Sciatic nerve (tissue), 2 donors: Measurements from ENCODE around the gene BACH2. TPM values are rescaled to one million over a fixed set of nuclear protein-coding genes. Genes with fewer than 3 reads are reported as not detected.

ENCODE experiments used
- ATAC-seq: fragments of 200-7000 bp; cut with Tn5 transposase; one replicate; pipeline ENCODE4 v1.9.1; 2020; ENCODE audit warnings: mild to moderate bottlenecking, moderate library complexity
- DNase-seq: peaks from one replicate; pipeline ENCODE4 v3.0.0-alpha.2; 2020; ENCODE audit warnings: low spot score
- intact Hi-C: fragments of 100-400 bp; cut with DNase I; formaldehyde crosslinking; loops from one replicate; pipeline ENCODE4 v1.14.2; 2022
- total RNA-seq: library from RNA; stranded (reverse); fragmentation: NEBNext Ultra II Directional; extraction: Animal tissue kit (Norgen Biotek cat#: 25700); gene quantifications from one replicate; pipeline ENCODE4 v1.2.1, GENCODE V29; 2021
- donor health status: DM: no; HTN: no; CAD: no.
- donor health status: DM: no; HTN: no; CAD: no.

BACH2 gene
- total RNA-seq, 1 donor from 2014 or later = 25.3 TPM

DNA sequence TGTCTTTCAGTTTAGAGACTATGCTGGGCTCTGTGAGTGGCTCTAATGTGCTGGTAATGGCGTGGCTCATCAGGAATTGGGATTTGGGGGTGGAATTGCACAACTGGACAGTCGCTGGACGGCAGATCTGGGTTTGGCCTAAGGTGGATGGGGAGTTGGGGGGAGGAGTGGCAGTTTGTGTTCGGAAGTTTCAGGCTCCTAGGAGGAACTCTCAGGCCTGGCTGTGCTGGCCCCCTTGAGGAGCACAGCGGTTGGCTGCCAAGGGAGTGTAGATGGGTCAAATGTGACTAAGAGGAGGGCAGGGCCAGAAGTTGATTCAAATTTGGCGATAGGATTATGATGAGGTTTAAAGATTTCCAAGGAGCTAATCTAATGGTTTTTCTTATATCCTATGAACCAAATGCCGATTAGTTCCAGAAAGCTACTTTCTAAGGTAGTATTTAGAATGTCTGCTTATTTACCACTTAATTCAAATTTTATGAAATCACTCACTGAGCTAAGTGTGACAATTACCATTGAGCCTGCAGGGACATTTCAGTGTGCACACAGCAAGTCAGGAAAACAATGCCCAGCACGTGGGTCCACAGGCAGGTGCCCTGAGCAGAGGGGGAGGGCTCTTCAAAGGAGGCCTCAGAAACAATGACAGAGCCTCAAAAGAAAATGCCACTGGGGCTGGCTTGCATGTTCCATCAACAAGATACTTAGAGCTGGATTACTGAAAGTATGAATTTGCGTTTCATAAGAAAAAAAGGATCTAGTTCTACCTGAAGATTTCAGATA lies 291.4 kb downstream of the BACH2 start:
- ATAC-seq = peak; percentile 84
- intact Hi-C loops = no loop called here
- DNase-seq = no peak

DNA sequence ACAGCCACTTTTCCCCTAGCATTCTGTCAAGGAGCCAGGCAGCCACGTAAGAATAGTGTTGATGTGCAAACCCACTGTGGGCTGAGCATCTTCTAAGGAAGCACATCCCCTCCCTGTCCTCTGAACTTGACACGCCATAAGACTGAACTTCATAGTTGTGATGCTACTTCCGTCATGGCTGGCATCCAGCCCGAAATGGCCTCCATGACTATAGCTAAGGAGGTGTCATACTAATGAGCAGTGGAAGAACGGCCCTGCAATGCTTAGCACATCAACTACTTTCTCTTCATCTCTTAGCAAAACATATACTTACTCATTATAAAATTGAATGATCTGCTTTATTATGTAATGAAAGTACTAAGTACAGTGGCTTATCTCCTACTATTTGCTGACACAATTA lies 292.1 kb downstream of the BACH2 start:
- ATAC-seq (no peak), DNase-seq (no peak)
- intact Hi-C loops = no loop called here

DNA sequence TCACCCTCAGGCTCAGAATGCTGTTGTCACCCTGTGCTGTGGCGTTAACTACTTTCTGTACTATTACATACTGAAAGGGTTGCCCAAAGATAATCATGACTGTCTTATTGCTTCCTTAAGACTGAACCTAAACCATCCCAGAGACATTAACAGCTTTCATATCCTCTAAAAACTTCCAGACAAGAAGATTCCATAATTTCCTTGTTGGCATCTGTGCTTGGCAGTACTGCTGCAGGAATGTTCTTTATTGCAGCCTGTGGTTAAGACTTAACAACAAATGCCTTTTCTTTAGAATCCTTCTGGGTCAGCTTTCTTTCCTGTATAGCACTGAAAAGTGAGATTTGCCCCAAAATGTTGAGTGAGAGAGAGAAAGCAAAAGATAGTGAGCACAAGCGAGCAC lies 292.7 kb downstream of the BACH2 start:
- DNase-seq (no peak), ATAC-seq (no peak)
- intact Hi-C loops = no loop called here

DNA sequence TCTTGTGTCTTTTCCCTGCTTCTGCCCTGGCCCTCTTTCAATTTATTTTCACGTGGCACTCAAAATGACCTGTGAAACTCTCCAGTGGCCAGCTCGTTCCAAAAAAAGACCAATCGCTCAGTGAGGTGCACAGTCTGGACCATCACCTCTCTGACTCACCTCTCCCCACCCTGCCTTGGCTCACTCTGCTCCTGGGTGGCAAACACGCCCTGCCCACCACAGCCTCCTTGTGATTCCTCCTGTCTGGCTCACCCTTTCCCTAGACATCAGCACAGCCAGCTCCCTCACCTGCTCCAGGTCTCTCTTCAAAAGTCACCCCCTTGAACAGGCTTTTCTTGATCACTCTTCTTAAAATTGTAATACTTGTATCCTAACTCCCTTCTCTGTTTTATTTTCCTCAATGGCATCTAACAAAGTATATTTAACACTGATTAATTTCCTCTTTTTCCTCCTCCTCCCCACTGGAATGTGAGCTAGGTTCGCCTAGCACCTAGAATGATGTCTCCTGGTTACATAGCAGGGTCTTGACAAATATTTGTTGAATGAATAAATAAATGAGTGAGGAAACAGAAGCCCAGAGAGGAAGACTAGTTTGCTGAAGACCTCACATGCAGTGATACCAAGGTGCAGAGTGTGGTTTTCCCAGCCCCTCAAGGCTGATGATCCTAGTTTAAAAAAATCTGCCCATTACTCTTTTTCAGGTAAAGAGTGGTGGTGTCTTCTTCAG lies 293.4 kb downstream of the BACH2 start:
- intact Hi-C loops = no loop called here
- no peak for ATAC-seq
- no peak for DNase-seq

DNA sequence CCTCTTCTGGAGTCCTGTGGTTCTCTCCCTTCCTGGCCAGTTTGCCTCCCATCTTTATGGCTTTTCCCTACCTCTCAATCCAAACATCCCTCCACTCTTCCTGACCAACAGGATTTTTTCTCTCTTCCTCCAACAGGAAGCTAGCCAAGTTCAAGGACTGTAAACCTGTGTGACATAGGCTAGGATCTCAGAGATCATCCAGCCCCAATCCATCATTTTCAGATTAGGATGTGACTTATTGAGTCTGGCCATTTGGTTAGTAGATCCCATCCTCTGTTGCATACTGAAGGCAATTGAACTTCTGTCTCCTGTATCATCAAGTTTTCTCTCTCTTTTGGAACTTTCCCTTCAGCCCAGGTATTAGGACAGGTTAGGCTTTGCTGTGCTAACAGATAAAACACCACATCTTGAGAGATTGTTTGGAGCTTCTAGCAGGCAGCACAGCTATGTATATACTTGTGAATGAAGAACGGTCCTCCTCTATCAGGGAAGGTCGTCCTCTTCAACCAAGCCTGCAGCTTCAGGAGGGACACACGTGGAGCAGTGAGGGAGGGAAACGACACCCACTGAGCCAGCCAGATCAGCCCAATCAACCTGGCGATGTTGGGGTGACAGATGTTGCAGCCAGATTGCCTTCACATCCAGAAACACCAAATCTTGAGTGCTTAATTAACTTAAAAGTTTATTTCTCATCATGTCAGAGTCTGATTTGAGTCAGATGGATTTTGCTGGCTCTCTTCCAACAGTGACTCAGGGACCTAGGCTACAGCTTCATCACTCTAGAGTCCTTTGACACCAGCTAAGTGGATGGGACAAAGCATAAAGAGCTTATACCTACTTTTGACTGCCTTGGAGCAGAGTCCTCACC lies 295.5 kb downstream of the BACH2 start:
- no peak for ATAC-seq
- intact Hi-C loops = no loop called here

DNA sequence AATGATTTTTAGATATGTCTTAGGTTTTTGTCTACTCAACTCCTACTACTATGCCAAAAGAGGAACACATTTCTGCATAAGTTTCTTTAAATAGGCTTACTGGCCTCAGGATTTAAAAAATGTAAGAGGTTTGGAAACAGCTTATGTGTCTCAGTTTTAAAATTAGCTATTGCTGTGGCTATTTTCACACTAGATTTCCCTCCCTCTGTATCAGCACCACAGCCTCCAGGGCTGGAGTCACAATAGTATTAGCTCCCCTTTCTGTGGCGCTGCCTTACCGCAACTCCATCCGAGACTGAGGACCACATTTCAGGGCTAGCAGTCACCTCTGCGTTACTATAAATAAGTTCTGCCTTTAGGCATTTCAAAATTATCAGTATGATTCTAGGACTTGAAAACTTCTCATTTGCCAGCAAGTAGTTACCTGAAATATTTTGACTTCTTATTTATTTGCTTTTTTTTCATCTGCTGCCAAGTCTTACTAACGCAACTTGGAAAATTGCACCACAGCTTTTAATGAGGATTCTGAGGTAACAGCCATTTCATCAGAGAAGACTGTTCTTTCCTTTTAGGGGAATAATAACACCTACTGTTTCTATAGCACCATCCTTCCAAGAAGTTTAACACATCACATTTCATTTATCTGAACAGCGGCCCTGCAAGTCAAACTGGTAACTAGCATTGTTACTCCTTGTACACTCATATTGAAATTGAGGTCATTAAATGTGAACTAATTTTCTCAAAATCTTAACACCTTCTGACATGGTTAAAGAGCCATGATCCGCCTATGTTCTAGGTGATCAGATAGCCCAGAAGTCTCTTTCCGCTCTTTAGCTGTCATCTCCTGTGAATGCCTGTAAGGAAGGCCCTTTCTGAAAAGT lies 296.5 kb downstream of the BACH2 start:
- DNase-seq = no peak
- intact Hi-C loops = no loop called here
- no peak for ATAC-seq

More for the DNA sequence above, 295.5 kb downstream of the BACH2 start:
- no peak for DNase-seq

DNA sequence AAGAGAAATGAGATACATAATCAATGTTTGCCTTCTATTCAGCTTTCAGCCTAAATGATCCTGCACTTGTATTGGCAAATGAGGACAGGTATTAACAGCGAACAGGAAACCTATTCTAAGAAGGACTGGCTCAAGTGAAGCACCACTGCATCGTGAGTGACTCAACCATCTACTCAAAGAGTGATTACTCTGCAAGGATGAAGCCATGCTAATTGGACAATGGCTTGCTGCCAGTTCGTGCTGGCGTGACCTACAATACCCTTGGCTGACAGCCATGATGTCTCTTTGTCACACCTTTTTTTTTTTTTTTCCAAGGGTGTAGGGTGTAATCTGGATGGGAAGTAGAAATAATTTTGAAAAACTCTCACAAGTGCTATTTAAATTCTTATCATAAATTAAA lies 297.5 kb downstream of the BACH2 start:
- intact Hi-C loops = no loop called here
- no peak for ATAC-seq
- no peak for DNase-seq

DNA sequence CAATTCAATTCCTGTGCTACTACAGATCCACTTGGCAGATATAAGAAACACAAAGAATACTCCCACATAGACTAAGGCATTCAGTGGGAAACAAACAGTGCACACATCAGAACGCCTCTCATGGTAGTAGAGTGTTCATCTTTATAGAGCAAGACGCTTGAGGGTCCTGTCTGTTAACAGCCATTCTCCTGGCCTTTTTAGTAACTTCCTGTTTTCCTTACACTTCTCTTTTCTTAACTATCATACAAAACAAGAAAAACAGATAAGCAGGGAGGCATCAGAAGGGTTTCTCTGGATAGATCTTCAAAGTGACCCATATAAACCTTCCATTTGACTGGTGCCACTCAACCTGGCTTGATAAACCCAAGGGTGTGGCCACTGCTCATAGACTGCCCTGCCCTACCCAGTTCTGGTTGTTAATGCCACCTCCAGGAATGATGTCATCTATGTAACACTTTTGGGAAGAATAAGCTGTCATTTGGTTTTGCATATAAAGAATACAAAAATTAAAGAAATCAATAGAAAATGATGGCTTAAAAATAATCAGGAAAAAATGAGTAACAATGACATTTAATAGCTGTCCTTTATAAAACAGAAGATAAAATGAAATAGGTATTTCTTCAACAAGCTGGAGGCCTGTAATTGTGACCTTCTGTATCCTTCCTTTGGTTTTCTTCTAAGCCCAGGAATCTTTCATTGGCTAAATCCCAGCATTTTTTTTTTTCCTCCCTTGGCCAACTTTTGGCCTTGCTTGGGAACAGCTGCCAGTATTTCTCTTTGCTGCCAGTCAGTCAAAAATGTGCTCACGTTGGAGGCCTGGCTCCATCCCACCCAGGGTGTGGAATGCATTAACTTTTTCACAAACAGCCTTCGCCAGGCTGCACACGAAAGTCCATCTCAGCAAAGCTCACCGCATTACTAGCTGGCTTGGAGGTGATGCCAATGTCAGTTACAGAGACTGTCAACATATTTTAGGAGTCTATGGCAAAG lies 298.9 kb downstream of the BACH2 start:
- DNase-seq (no peak), ATAC-seq (peak; percentile 83)
- intact Hi-C loops = no loop called here

DNA sequence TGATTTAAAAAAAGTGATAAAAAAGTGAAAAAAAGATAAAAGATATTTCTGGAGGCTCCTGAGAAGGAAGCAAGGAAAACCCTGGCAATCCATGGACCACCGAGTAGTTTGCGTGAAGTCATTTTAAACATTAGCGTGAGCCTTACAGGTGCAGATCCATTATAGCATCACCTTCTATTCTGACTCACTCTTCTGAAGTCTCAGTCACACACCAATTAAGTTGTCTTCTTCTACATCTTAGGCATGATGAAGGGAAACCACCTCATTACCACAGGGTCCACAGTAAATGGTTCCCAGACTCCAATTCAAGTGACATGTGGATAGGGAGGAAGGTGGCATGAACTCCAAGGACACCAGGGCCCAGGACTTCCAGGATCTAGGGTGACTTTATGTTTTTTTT lies 303.2 kb downstream of the BACH2 start:
- intact Hi-C loops = no loop called here
- no peak for DNase-seq
- ATAC-seq = no peak

DNA sequence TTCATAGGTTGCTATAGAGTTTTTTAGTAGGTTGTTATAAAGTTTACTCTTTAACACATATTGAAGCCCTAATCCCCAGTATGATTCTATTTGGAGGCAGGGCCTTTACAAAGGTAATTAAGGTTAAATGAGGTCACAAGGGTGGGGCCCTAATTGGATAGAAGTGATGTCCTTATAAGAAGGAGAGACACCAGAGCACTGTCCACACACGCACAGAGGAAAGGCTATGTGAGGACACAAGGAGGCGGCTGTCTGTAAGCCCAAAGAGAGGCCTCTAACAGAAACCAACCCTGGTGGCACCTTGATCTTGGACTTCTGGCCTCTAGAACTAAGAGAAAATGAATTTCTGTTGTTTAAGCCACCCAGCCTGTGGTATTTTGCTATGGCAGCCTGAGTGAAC lies 303.8 kb downstream of the BACH2 start:
- DNase-seq = no peak
- no peak for ATAC-seq
- intact Hi-C loops = no loop called here

DNA sequence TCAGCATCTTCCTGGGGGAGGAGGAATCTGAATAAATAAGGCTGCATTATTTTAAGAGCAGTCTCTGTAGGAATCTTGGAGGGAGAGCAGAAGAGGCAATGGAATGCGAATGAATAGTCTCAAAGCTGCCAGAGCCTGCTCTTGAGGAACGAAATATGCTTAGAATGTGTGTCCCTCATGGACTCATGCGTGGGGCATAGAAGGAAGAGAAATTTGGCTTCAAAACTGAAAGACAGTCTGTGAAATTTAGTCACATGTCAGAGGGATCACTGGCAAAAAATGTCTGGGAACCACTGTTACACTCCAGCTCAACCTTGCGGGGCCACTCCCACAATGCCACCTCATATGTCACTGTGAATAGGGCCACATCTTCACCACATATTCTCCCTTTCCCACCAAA lies 306.9 kb downstream of the BACH2 start:
- DNase-seq (no peak), ATAC-seq (no peak)
- intact Hi-C loops = no loop called here

DNA sequence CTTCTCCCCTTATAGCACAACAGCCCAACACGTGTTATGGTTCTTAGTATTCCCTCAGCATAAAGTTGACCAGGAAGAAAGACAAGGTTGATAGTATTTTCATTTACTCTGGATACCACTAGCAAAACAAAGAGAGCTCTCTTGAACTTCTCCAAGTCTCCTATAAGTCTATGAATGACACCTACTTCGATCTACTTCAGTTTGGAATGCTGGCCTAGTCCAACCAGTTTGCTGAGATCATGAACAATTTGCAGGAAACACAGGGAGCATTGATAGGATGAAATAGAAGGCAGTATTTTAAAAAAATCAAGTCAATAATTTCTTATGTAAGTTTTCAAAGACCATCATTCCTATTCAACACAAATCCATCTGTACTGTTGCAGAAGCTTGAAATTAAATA lies 308.8 kb downstream of the BACH2 start:
- DNase-seq (no peak), ATAC-seq (no peak)
- intact Hi-C loops = no loop called here

DNA sequence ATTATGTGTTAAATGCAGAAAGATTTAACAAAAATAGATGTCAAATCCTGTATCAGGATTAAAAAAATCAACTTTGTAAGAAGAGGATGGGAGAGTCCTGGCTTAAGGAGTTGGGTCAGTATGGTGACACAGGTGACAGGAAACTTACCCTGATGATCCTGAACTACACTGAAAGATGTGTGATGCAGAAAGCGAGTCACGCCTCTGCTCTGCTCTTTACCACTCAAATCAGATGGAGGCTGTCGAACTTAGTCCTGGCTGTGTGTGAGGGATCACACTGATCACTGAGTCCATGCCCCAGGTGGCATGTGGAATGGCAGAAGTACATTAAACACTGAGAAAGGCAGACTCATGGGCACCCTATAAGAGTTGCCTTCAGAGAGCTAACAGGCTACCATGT lies 309.5 kb downstream of the BACH2 start:
- intact Hi-C loops = no loop called here
- no peak for DNase-seq
- no peak for ATAC-seq

DNA sequence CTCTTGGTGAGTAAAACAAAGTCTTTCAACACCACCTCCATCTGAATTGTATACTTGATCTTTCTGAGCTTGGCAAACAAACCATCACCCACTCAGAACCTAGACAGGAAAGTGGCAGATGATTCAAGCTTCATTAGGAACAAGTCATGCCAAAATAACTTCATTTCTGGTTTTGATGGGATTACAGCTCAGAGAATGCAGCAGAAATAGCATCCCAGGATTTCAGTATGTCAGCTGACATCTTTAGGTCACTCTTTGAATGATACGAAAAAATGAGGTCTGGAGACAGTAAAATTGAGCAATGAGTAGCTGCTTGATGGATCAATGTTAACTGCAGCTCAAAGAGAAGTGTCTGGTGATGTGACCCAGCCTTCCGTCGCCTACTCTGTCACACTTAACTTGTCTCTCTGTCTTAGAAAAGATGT lies 310.0 kb downstream of the BACH2 start:
- no peak for ATAC-seq

DNA sequence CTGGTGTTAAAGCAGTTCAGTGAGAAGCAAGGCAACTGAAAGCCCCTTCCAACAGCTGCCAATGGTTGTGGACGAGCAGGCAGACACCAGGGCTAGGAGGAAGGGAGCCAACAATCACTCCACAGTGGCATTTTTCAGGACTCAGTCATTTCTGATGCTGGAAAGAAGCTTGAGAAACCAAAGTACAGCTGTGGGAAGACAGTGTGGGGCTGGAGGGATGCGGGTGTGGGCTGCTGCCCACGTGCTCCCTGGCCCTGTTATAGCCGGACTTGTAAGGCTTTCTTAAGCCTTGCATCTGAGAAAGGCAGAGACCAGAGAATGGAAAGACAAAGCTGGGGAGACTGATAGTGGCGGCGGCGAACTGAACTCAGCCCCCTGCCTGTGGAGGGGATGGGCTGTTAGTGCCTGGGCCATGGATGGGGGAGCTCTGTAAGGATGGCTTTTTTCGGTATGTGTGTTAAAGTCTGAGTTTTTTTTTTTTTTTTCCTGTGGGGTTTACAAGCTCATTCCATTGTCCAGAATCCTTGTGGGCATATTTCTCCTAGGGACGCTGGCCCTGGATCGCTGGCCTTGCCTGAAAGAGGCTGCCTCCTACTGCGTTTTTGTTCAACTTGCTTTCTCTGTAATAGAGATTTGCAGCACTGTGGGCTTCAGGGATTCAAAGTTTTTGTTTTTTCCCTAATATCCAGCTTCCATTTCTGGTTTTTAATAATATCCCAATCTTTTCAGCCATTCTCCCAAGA lies 310.7 kb downstream of the BACH2 start:
- ATAC-seq (peak; percentile 67), DNase-seq (no peak)
- intact Hi-C loops = no loop called here

More for the DNA sequence above, 310.0 kb downstream of the BACH2 start:
- intact Hi-C loops = no loop called here
- no peak for DNase-seq

DNA sequence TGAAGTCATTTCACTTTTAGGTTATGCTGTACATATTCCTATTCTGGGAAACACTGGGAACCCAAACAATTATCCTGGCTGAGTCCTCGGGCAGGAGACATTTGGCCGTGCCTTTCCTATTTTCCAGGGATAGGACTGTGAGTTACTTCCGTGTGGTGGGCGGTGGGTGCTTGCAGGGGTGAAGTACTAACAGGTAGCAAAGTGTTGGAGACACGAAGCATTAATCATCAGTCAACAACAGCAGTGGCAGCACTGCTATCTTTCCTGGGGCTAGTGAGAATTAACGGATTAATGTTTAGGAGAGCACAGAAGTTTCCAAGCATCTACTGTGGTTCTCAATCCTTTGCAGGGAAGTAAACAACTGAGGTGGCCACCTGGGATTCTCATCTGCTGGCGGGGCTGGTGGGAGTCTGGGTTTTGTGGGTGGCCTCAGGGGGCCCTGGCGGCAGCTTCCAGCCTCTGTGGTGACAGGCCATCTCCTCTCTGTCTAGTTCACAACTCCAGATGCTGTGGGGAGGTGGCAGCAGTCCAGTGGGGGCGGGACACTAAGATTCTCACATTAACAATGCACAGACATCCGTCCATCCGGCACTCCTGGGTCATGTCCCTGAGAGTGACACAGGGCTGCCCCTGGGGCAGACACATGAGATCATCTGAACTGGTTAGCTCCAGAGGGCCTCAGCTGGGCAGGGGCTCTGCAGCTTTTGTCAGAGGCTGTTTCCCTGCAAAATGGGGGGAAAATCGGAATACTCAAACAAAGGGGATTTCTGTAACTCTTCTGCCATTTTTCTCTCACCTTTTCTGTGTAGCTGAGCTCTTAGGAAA lies 311.5 kb downstream of the BACH2 start:
- ATAC-seq = peak; percentile 65
- DNase-seq = peak; percentile 69
- intact Hi-C loops = no loop called here
